T-cell (primary cell): ENCODE data around the gene PRKD1. TPM values are rescaled to one million over a fixed set of nuclear protein-coding genes. Genes with fewer than 3 reads are reported as not detected.

ENCODE experiments used
- ATAC-seq, 4 experiments: fragments of 200-7000 bp in 3 of 4; fragments of 150-1000 bp in 1 of 4; cut with Tn5 transposase; replicated peaks in 1 of 4; 1 replicate in 3 of 4; 2 replicates in 1 of 4; pipeline ENCODE4 v1.10.0; 2021; ENCODE audit warnings: moderate library complexity in 3 of 4, mild to moderate bottlenecking in 2 of 4, moderate number of reproducible peaks in 1 of 4
- CTCF ChIA-PET, 2 donors: fragments of 300-600 bp; sonication (Branson Sonifier 250); formaldehyde crosslinking; loops; one replicate each; lab custom pipeline; 2022; ENCODE audit warnings: antibody characterized with exemption in 2 of 2; lab: Charles Lee
- POLR2A ChIA-PET, 2 donors: fragments of 300-600 bp; sonication (Branson Sonifier 250); formaldehyde crosslinking; loops; one replicate each; lab custom pipeline; 2022; ENCODE audit warnings: antibody characterized with exemption in 2 of 2; lab: Charles Lee
- DNase-seq, 35 experiments: peaks; one replicate each; pipeline versions ENCODE4 v3.0.0 to v3.0.0-alpha.2; 2013 to 2023
- H3K27ac ChIP-seq: one replicate; pipeline ENCODE4 v1.5.1; 2013; ENCODE audit warnings: low read length
- H3K27me3 ChIP-seq, 2 experiments: replicated peaks in 1 of 2; 1 replicate in 1 of 2; 2 replicates in 1 of 2; pipeline versions ENCODE4 v1.6.1 to v1.7.0; 2013; ENCODE audit warnings: low read length in 1 of 2, mixed read lengths in 1 of 2; ENCODE audit not compliant: control insufficient read depth in 2 of 2, insufficient read depth in 2 of 2; ENCODE audit errors: extremely low read depth in 1 of 2
- H3K36me3 ChIP-seq, 2 donors: 1 replicate in 1 of 2; 2 replicates in 1 of 2; pipeline versions ENCODE4 v1.6.1 to v1.7.0; 2013; ENCODE audit warnings: low read length in 1 of 2; ENCODE audit not compliant: control insufficient read depth in 2 of 2, insufficient read depth in 1 of 2; ENCODE audit errors: extremely low read depth in 1 of 2
- H3K4me1 ChIP-seq, 2 experiments: 1 replicate in 1 of 2; 2 replicates in 1 of 2; pipeline versions ENCODE4 v1.6.1 to v1.7.0; 2013; ENCODE audit warnings: low read length in 2 of 2, mixed read lengths in 1 of 2; ENCODE audit not compliant: insufficient read depth in 2 of 2, control insufficient read depth in 1 of 2; ENCODE audit errors: extremely low read depth in 1 of 2
- H3K4me3 ChIP-seq, 2 donors: 1 replicate in 1 of 2; 2 replicates in 1 of 2; pipeline versions ENCODE4 v1.5.1 to v1.7.0; 2013; ENCODE audit warnings: mild to moderate bottlenecking in 2 of 2, low read length in 1 of 2, moderate library complexity in 1 of 2; ENCODE audit not compliant: control insufficient read depth in 1 of 2; ENCODE audit errors: extremely low read depth in 1 of 2
- H3K9me3 ChIP-seq: 2 replicates; pipeline ENCODE4 v1.7.0; 2013
- H3K27ac Mint-ChIP-seq, 2 donors: one replicate each; pipeline ENCODE4 v1.8.0; 2020 to 2021; ENCODE audit warnings: mild to moderate bottlenecking in 2 of 2, mixed read lengths in 2 of 2
- H3K27me3 Mint-ChIP-seq, 2 donors: one replicate each; pipeline ENCODE4 v1.8.0; 2021 to 2022; ENCODE audit warnings: mixed read lengths in 2 of 2
- H3K36me3 Mint-ChIP-seq: one replicate; pipeline ENCODE4 v1.8.0; 2021; ENCODE audit warnings: mixed read lengths
- H3K4me1 Mint-ChIP-seq, 3 donors: one replicate each; pipeline ENCODE4 v1.8.0; 2020 to 2022; ENCODE audit warnings: mixed read lengths in 3 of 3, mild to moderate bottlenecking in 1 of 3
- H3K4me3 Mint-ChIP-seq, 3 donors: one replicate each; pipeline ENCODE4 v1.8.0; 2020 to 2022; ENCODE audit warnings: mild to moderate bottlenecking in 3 of 3, mixed read lengths in 3 of 3, moderate library complexity in 3 of 3
- H3K9me3 Mint-ChIP-seq, 3 donors: one replicate each; pipeline ENCODE4 v1.8.0; 2020 to 2022; ENCODE audit warnings: mixed read lengths in 3 of 3
- WGBS: methylation state at CpG from one replicate; pipeline ENCODE4 v1.1.5; 2013; ENCODE audit warnings: missing lambda C conversion rate; ENCODE audit not compliant: insufficient coverage; 5-methylcytosine and 5-hydroxymethylcytosine counted together
- total RNA-seq, 35 experiments: library from RNA in 6 of 35; stranded (reverse) in 6 of 35; fragments of 120-200 nt in 1 of 35; gene quantifications; one replicate each; pipeline versions ENCODE4 v1.2.1 to v1.2.4 and lab custom pipeline; 2013 to 2026

PRKD1 gene
- total RNA-seq, 5 donors from 2014 or later (not counting 1 experiment from before 2014, with no cell fraction given) = 0.28 to 0.43 TPM; not detected in 3

DNA sequence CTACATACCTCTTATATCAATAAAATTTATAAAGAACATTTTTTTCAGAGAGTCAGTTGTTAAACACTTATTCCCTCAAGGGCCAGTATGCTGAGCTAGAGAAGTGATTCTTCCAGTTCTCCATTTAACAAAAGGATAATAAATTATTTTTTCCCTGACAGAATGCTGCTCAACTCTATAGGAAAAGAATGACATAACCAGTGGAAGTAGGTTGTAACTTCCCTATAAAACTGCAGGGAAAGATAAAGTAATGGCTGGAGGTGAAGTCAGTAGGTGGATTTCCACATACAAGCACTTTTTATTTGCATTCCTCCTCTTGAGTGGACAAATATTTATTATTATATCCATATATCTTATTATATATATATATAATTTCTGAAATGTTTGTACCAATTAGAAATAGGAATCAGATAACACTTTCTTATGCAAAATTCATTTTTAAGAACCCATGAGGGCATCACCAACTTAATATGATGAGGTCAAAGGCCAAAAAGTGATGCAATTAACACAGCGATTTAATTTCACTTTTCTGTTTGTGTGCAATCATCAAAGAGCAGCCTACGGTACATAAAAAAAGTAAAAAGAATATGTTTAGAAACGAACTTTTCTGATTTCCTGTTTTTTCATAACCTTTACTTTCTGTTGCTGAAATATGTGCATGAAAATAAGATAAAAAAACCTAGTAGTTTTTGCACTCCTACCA, 175.3 kb downstream of the PRKD1 start:
- ChIA-PET CTCF (no interaction called here), POLR2A (no interaction called here)
- Mint-ChIP-seq H3K4me3 (no peak overlapping the region), H3K36me3 (no peaks in the 10 kb centered on the region), H3K27me3 (no peaks in the 10 kb centered on the region), H3K27ac (no peak overlapping the region), H3K9me3 (peaks cover 3 to 13% (median 13%) of the 10 kb centered on the region in 3 donors), H3K4me1 (no peaks in the 10 kb centered on the region)
- Histone ChIP-seq H3K27ac (no peak overlapping the region), H3K9me3 (no peaks in the 10 kb centered on the region), H3K4me1 (no peaks in the 10 kb centered on the region), H3K36me3 (no peaks in the 10 kb centered on the region), H3K27me3 (no peaks in the 10 kb centered on the region), H3K4me3 (no peak overlapping the region)
- ATAC-seq (no peak), DNase-seq (no peak)
- WGBS = 100% methylated on average over 1 of the region's 3 CpGs

DNA sequence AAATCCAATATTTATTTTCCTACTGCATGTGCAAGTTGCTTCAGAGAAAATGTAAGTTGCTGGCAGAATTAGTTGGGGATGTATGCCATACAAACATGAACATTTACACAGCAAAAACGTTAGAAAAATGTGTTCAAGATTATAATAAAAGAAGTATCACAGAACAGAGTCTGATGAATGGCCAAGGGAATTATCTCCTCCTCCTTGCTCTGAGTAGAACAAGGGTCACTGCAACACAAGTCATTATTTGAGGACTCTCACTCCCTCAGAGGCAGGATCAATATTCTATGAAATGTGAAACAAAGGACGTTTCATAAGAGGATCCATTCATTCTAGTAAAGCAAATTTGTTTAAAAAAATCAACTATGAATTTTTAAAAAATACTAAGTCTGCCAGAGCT, 177.8 kb downstream of the PRKD1 start:
- Histone ChIP-seq H3K4me1 (no peaks in the 10 kb centered on the region), H3K4me3 (no peak overlapping the region), H3K27ac (no peak overlapping the region), H3K9me3 (no peaks in the 10 kb centered on the region), H3K27me3 (no peaks in the 10 kb centered on the region), H3K36me3 (no peaks in the 10 kb centered on the region)
- CTCF ChIA-PET = no interaction called here
- H3K4me3 Mint-ChIP-seq = no peak overlapping the region
- no peaks in the 10 kb centered on the region for H3K36me3 Mint-ChIP-seq
- WGBS = no CpG with 5 or more reads among the region's 2 CpGs
- peaks cover 0 to 13% (median 9%) of the 10 kb centered on the region in 3 donors for H3K9me3 Mint-ChIP-seq
- H3K27ac Mint-ChIP-seq = no peak overlapping the region
- DNase-seq (no peak), ATAC-seq (no peak)
- H3K4me1 Mint-ChIP-seq = no peaks in the 10 kb centered on the region
- POLR2A ChIA-PET = no interaction called here
- no peaks in the 10 kb centered on the region for H3K27me3 Mint-ChIP-seq

DNA sequence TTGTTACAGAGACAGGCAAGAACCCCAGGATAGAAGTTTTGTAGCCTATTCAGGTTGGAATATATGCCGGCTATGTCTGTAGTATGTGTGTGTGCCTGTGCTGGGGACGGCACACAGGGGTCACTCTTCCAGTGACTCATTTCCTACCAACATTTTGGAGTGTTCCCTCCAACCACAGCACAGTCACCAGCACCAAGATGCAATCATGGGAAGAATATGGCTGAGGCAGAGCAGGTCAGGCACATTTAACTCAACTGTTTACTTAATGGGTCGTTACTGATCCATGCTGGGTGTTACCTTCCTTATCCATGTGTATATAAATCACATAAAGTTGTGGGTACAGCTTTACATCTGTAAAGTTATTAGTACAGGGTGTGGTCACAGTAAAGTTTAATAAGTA, 178.3 kb downstream of the PRKD1 start:
- no peaks in the 10 kb centered on the region for H3K4me1 Mint-ChIP-seq
- H3K27ac ChIP-seq = no peak overlapping the region
- H3K36me3 Mint-ChIP-seq = no peaks in the 10 kb centered on the region
- no peaks in the 10 kb centered on the region for H3K9me3 ChIP-seq
- ChIA-PET POLR2A (no interaction called here), CTCF (no interaction called here)
- H3K4me3 ChIP-seq = no peak overlapping the region
- H3K36me3 ChIP-seq = no peaks in the 10 kb centered on the region
- no CpG with 5 or more reads among the region's 3 CpGs for WGBS
- no peak for ATAC-seq
- no peak overlapping the region for H3K4me3 Mint-ChIP-seq
- H3K27me3 Mint-ChIP-seq = no peaks in the 10 kb centered on the region
- no peaks in the 10 kb centered on the region for H3K27me3 ChIP-seq
- DNase-seq = no peak
- peaks cover 0 to 13% (median 9%) of the 10 kb centered on the region in 3 donors for H3K9me3 Mint-ChIP-seq
- no peaks in the 10 kb centered on the region for H3K4me1 ChIP-seq
- H3K27ac Mint-ChIP-seq = no peak overlapping the region

DNA sequence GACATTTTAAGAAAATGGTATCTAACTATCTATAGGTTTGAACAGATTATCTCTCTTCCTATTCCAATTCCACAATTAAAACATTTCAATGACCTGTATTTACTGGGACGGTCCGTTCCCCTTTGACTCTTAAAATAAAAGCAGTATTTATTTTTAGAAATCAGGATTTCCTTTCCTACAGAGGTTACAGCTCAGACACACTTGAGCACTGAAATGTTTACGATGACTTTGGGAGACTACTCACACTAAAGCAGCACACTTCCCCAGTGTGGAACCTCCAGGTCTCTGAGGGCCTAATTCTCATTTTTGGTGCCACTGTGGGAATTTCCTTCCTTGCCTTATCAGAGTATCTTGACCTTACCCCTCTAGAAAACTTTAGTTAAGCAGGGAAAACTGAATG, 181.8 kb downstream of the PRKD1 start:
- WGBS = no CpG with 5 or more reads among the region's 3 CpGs
- no peak for DNase-seq
- Mint-ChIP-seq H3K27ac (no peak overlapping the region), H3K9me3 (peaks cover 5 to 12% (median 9%) of the 10 kb centered on the region in 3 donors), H3K27me3 (no peaks in the 10 kb centered on the region), H3K36me3 (no peaks in the 10 kb centered on the region), H3K4me3 (no peak overlapping the region), H3K4me1 (no peaks in the 10 kb centered on the region)
- POLR2A ChIA-PET = no interaction called here
- CTCF ChIA-PET = no interaction called here
- Histone ChIP-seq H3K4me1 (no peaks in the 10 kb centered on the region), H3K9me3 (no peaks in the 10 kb centered on the region), H3K36me3 (no peaks in the 10 kb centered on the region), H3K27me3 (no peaks in the 10 kb centered on the region), H3K27ac (no peak overlapping the region), H3K4me3 (no peak overlapping the region)
- no peak for ATAC-seq

DNA sequence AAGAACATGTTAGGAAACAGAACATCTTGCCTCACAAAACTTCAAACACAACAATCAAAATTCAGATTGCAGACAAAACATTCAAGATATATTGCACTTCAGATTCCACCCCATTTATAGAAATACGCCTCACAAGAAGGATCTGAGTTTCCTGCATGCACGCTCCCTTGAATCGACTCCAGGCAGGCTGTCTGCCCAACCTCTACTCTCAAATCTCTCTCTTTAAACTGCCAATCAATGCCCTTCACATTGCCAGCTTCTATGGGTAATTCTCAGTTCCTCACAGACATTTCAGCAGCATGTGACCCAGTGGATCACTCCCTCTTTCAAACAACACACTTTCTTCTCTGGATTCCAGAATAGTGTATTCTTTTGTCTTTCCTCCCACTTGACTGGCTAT, 184.1 kb downstream of the PRKD1 start:
- no peak for ATAC-seq
- DNase-seq = no peak
- Mint-ChIP-seq H3K27ac (no peak overlapping the region), H3K4me1 (no peaks in the 10 kb centered on the region), H3K9me3 (peaks cover 5 to 14% (median 7%) of the 10 kb centered on the region in 3 donors), H3K27me3 (no peaks in the 10 kb centered on the region), H3K4me3 (no peak overlapping the region), H3K36me3 (no peaks in the 10 kb centered on the region)
- Histone ChIP-seq H3K27me3 (no peaks in the 10 kb centered on the region), H3K4me3 (no peak overlapping the region), H3K27ac (no peak overlapping the region), H3K4me1 (no peaks in the 10 kb centered on the region), H3K36me3 (no peaks in the 10 kb centered on the region), H3K9me3 (no peaks in the 10 kb centered on the region)
- 78% methylated on average over 3 of the region's 3 CpGs for WGBS
- POLR2A ChIA-PET = no interaction called here
- CTCF ChIA-PET = no interaction called here

DNA sequence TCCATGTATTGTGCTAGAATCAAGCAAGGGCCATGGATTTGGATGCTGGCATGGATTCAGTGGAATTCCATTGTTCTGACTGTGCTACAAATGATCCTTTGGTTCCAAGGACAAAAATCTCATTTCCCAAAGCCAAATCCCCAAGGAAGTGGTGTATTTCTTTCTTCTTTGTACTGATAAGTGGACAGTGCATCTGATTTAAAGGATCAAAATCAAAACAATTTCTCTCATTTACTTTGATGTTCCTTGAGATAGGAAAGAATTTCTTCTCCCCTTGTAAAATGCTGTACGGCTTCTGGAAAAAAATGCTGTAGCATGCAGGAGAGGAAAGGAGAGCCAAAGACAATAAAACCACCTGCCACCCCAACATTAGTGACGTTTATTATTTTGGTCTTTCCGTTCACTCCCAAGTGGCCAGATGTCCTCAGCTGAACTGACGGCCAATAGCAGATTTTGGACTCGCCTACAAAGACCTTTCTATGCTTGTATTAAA, 185.7 kb downstream of the PRKD1 start:
- Histone ChIP-seq H3K4me3 (no peak overlapping the region), H3K4me1 (no peaks in the 10 kb centered on the region), H3K9me3 (no peaks in the 10 kb centered on the region), H3K36me3 (no peaks in the 10 kb centered on the region), H3K27ac (no peak overlapping the region), H3K27me3 (no peaks in the 10 kb centered on the region)
- Mint-ChIP-seq H3K4me1 (no peaks in the 10 kb centered on the region), H3K27me3 (no peaks in the 10 kb centered on the region), H3K36me3 (no peaks in the 10 kb centered on the region), H3K4me3 (no peak overlapping the region), H3K27ac (no peak overlapping the region), H3K9me3 (peaks cover 5 to 14% (median 10%) of the 10 kb centered on the region in 3 donors)
- ChIA-PET POLR2A (no interaction called here), CTCF (no interaction called here)
- ATAC-seq (no peak), DNase-seq (no peak)
- WGBS = 89% methylated on average over 3 of the region's 5 CpGs
